Trophoblast cell (in vitro differentiated cells and primary cell): ENCODE data around the gene SHC2.
"Not testable (repeated sequence)": the region's sequence is repeated elsewhere in the genome, so short reads cannot be mapped to it uniquely, and the experiment has no call there.

Experiments used
- DNase-seq, 2 donors: peaks; one replicate each; pipeline ENCODE4 v3.0.0-alpha.2; 2016
- H2AFZ ChIP-seq: 2 replicates; pipeline ENCODE4 v1.6.1; 2013; ENCODE audit warnings: low read length, moderate library complexity, mild to moderate bottlenecking; ENCODE audit not compliant: insufficient read depth, poor library complexity
- H2AK5ac ChIP-seq: 2 replicates; pipeline ENCODE4 v1.6.1; 2013; ENCODE audit warnings: mild to moderate bottlenecking, low read length
- H2BK120ac ChIP-seq: 2 replicates; pipeline ENCODE4 v1.6.1; 2013; ENCODE audit warnings: low read length, mild to moderate bottlenecking, moderate library complexity; ENCODE audit not compliant: insufficient read depth, poor library complexity
- H2BK12ac ChIP-seq: 2 replicates; pipeline ENCODE4 v1.6.1; 2013; ENCODE audit warnings: mild to moderate bottlenecking, low read length, moderate library complexity
- H2BK5ac ChIP-seq: 2 replicates; pipeline ENCODE4 v1.6.1; 2013; ENCODE audit warnings: low read length, low read depth, moderate library complexity, mild to moderate bottlenecking; ENCODE audit not compliant: poor library complexity
- H3K14ac ChIP-seq: 2 replicates; pipeline ENCODE4 v1.6.1; 2013; ENCODE audit warnings: mild to moderate bottlenecking, low read length
- H3K18ac ChIP-seq: 2 replicates; pipeline ENCODE4 v1.6.1; 2013; ENCODE audit warnings: mild to moderate bottlenecking, low read length
- H3K23ac ChIP-seq: 2 replicates; pipeline ENCODE4 v1.6.1; 2013; ENCODE audit warnings: low read length
- H3K27ac ChIP-seq: 2 replicates; pipeline ENCODE4 v1.5.1; 2013; ENCODE audit warnings: low read depth, mild to moderate bottlenecking, inconsistent platforms, low read length, moderate library complexity
- H3K27me3 ChIP-seq: 2 replicates; pipeline ENCODE4 v1.6.1; 2013; ENCODE audit warnings: inconsistent platforms, mild to moderate bottlenecking, low read length, moderate library complexity; ENCODE audit not compliant: insufficient read depth
- H3K36me3 ChIP-seq, 2 experiments: 1 replicate in 1 of 2; 2 replicates in 1 of 2; pipeline ENCODE4 v1.6.1; 2013; ENCODE audit warnings: low read length in 2 of 2, mild to moderate bottlenecking in 2 of 2, moderate library complexity in 1 of 2; ENCODE audit not compliant: insufficient read depth in 2 of 2, control insufficient read depth in 1 of 2
- H3K4ac ChIP-seq: 2 replicates; pipeline ENCODE4 v1.6.1; 2013; ENCODE audit warnings: low read depth, mild to moderate bottlenecking, low read length, moderate library complexity
- H3K4me1 ChIP-seq, 2 experiments: 1 replicate in 1 of 2; 2 replicates in 1 of 2; pipeline ENCODE4 v1.6.1; 2013; ENCODE audit warnings: low read length in 2 of 2, mild to moderate bottlenecking in 2 of 2, moderate library complexity in 1 of 2; ENCODE audit not compliant: insufficient read depth in 2 of 2, control insufficient read depth in 1 of 2
- H3K4me2 ChIP-seq: 2 replicates; pipeline ENCODE4 v1.6.1; 2013; ENCODE audit warnings: inconsistent platforms, mild to moderate bottlenecking, low read length, moderate library complexity
- H3K4me3 ChIP-seq: 2 replicates; pipeline ENCODE4 v1.5.1; 2013; ENCODE audit warnings: mild to moderate bottlenecking, low read depth, low read length, inconsistent platforms
- H3K79me1 ChIP-seq: one replicate; pipeline ENCODE4 v1.6.1; 2013; ENCODE audit warnings: low read length
- H3K79me2 ChIP-seq: 2 replicates; pipeline ENCODE4 v1.6.1; 2013; ENCODE audit warnings: low read length, mild to moderate bottlenecking; ENCODE audit not compliant: control insufficient read depth, insufficient read depth, poor library complexity
- H3K9ac ChIP-seq: 2 replicates; pipeline ENCODE4 v1.6.1; 2013; ENCODE audit warnings: mild to moderate bottlenecking, low read length
- H3K9me3 ChIP-seq: 2 replicates; pipeline ENCODE4 v1.6.1; 2013; ENCODE audit warnings: low read depth, mild to moderate bottlenecking, control low read depth, inconsistent platforms, low read length; ENCODE audit not compliant: insufficient read depth
- H4K12ac ChIP-seq: 2 replicates; pipeline ENCODE4 v1.6.1; 2013; ENCODE audit warnings: low read depth, mild to moderate bottlenecking, low read length, moderate library complexity
- H4K8ac ChIP-seq: 2 replicates; pipeline ENCODE4 v1.6.1; 2013; ENCODE audit warnings: low read depth, mild to moderate bottlenecking, low read length, moderate library complexity
- H4K91ac ChIP-seq: one replicate; pipeline ENCODE4 v1.6.1; 2013; ENCODE audit warnings: low read depth, mild to moderate bottlenecking, low read length, moderate library complexity
- WGBS: extraction: QIAGEN DNeasy Blood & Tissue Kit; methylation state at CpG from one replicate; pipeline ENCODE4 v1.1.7; 2013; ENCODE audit warnings: missing lambda C conversion rate; ENCODE audit not compliant: insufficient read length, insufficient coverage; ENCODE audit errors: extremely low coverage; 5-methylcytosine and 5-hydroxymethylcytosine counted together

SHC2 gene

GRCh38 chr19:380618-381219 lies 80.1 kb downstream of the SHC2 start:
- not testable (repeated sequence) for H3K4me1 ChIP-seq, H3K14ac ChIP-seq, H3K4me2 ChIP-seq, H2BK5ac ChIP-seq, H2AFZ ChIP-seq, H2BK12ac ChIP-seq, H3K27me3 ChIP-seq, H2AK5ac ChIP-seq, H3K9me3 ChIP-seq, H3K9ac ChIP-seq, H3K27ac ChIP-seq, H4K8ac ChIP-seq, H4K91ac ChIP-seq, H3K4ac ChIP-seq, H2BK120ac ChIP-seq, H4K12ac ChIP-seq, H3K23ac ChIP-seq, H3K4me3 ChIP-seq, H3K79me1 ChIP-seq, H3K36me3 ChIP-seq, H3K18ac ChIP-seq, DNase-seq, H3K79me2 ChIP-seq
- no CpG with 5 or more reads among the region's 17 CpGs for WGBS

GRCh38 chr19:379796-380195 lies 81.0 kb downstream of the SHC2 start:
- Histone ChIP-seq H3K4me1 (no peaks in the 10 kb centered on the region), H2BK5ac (no peak overlapping the region), H2AFZ (no peak overlapping the region), H3K9me3 (no peaks in the 10 kb centered on the region), H3K23ac (no peak overlapping the region), H4K91ac (no peak overlapping the region), H4K12ac (no peak overlapping the region), H2BK12ac (no peak overlapping the region), H3K9ac (no peak overlapping the region), H3K18ac (no peak overlapping the region), H3K4me3 (no peak overlapping the region), H2AK5ac (no peak overlapping the region), H3K4me2 (no peak overlapping the region), H3K27me3 (no peaks in the 10 kb centered on the region), H3K79me1 (no peaks in the 10 kb centered on the region), H3K79me2 (no peaks in the 10 kb centered on the region), H2BK120ac (no peak overlapping the region), H3K36me3 (no peaks in the 10 kb centered on the region), H3K14ac (no peak overlapping the region), H3K4ac (no peak overlapping the region), H3K27ac (no peak overlapping the region), H4K8ac (no peak overlapping the region)
- no peak for DNase-seq
- no CpG with 5 or more reads among the region's 16 CpGs for WGBS

GRCh38 chr19:378706-379105 lies 82.1 kb downstream of the SHC2 start:
- no peak for DNase-seq
- WGBS: no CpG with 5 or more reads among the region's 14 CpGs

GRCh38 chr19:377801-378581 lies 82.8 kb downstream of the SHC2 start:
- Histone ChIP-seq H3K23ac (no peak overlapping the region), H3K4me3 (no peak overlapping the region), H4K91ac (no peak overlapping the region), H2BK12ac (no peak overlapping the region), H3K4ac (no peak overlapping the region), H4K8ac (no peak overlapping the region), H2BK5ac (no peak overlapping the region), H3K79me1 (no peaks in the 10 kb centered on the region), H3K9ac (no peak overlapping the region), H3K27ac (no peak overlapping the region), H2AFZ (no peak overlapping the region), H3K27me3 (no peaks in the 10 kb centered on the region), H3K4me1 (no peaks in the 10 kb centered on the region), H4K12ac (no peak overlapping the region), H3K14ac (no peak overlapping the region), H3K36me3 (no peaks in the 10 kb centered on the region), H3K4me2 (no peak overlapping the region), H3K79me2 (no peaks in the 10 kb centered on the region), H3K18ac (no peak overlapping the region), H3K9me3 (peaks cover 3% of the 10 kb centered on the region), H2AK5ac (no peak overlapping the region), H2BK120ac (no peak overlapping the region)
- WGBS: no CpG with 5 or more reads among the region's 38 CpGs
- peak in 1 of 2 donors; percentile 19 for DNase-seq

More at GRCh38 chr19:378706-379105, 82.1 kb downstream of the SHC2 start:
- no peak overlapping the region for H4K12ac ChIP-seq
- H3K79me2 ChIP-seq: no peaks in the 10 kb centered on the region
- H3K9ac ChIP-seq: no peak overlapping the region
- no peak overlapping the region for H2BK5ac ChIP-seq
- no peak overlapping the region for H2BK12ac ChIP-seq
- no peak overlapping the region for H2AFZ ChIP-seq
- no peak overlapping the region for H3K14ac ChIP-seq
- no peak overlapping the region for H3K4ac ChIP-seq
- no peaks in the 10 kb centered on the region for H3K27me3 ChIP-seq
- no peak overlapping the region for H3K4me2 ChIP-seq
- H3K4me1 ChIP-seq: no peaks in the 10 kb centered on the region
- H3K36me3 ChIP-seq: no peaks in the 10 kb centered on the region
- no peak overlapping the region for H4K8ac ChIP-seq
- H3K9me3 ChIP-seq: peaks cover 2% of the 10 kb centered on the region
- no peak overlapping the region for H2BK120ac ChIP-seq
- no peak overlapping the region for H3K27ac ChIP-seq
- no peak overlapping the region for H3K4me3 ChIP-seq
- no peaks in the 10 kb centered on the region for H3K79me1 ChIP-seq
- no peak overlapping the region for H2AK5ac ChIP-seq
- no peak overlapping the region for H3K18ac ChIP-seq
- no peak overlapping the region for H3K23ac ChIP-seq
- H4K91ac ChIP-seq: no peak overlapping the region
